Measurements from ENCODE around the gene AGBL4. TPM values are rescaled to one million over a fixed set of nuclear protein-coding genes. Genes with fewer than 3 reads are reported as not detected.
A peak's percentile ranks its signal among the peaks of the same experiment; 100 is the strongest.

Gene AGBL4
- total RNA-seq, 1 donor from 2014 or later, result not detected

- intact Hi-C loops (cut with DNase I), result no loop called here
- no peak overlapping the region for H3K4me3 ChIP-seq
- H3K4me1 ChIP-seq, result peaks cover 0 to 5% of the 10 kb centered on the region in 2 donors
- H3K27ac ChIP-seq, result peak overlapping the region; percentile 47 to 50
- no peaks in the 10 kb centered on the region for H3K36me3 ChIP-seq
- H3K9me3 ChIP-seq, result no peaks in the 10 kb centered on the region
- TF ChIP-seq CTCF (IDR thresholded peaks at IDR 0.05), result no peak
- DNase-seq (ENCODE audit: low spot score in 2 of 2), result no peak
- H3K27me3 ChIP-seq, result no peaks in the 10 kb centered on the region
Measured at GRCh38 chr1:48610628-48611542, 1412.9 kb downstream of the AGBL4 start.

GRCh38 chr1:48608882-48609281 is 1414.9 kb downstream of the AGBL4 start:
- Histone ChIP-seq H3K4me3 (no peak overlapping the region), H3K27me3 (no peaks in the 10 kb centered on the region), H3K36me3 (no peaks in the 10 kb centered on the region), H3K4me1 (peaks cover 0 to 5% of the 10 kb centered on the region in 2 donors), H3K9me3 (no peaks in the 10 kb centered on the region), H3K27ac (no peak overlapping the region)
- intact Hi-C loops (cut with DNase I), result no loop called here
- no peak for DNase-seq (ENCODE audit: low spot score in 2 of 2)
- TF ChIP-seq CTCF (IDR thresholded peaks at IDR 0.05), result no peak

GRCh38 chr1:48603222-48603621 is 1420.5 kb downstream of the AGBL4 start:
- TF ChIP-seq CTCF (IDR thresholded peaks at IDR 0.05), result no peak
- H3K27ac ChIP-seq, result no peak overlapping the region
- H3K9me3 ChIP-seq, result no peaks in the 10 kb centered on the region
- intact Hi-C loops (cut with DNase I), result no loop called here
- no peaks in the 10 kb centered on the region for H3K27me3 ChIP-seq
- DNase-seq (ENCODE audit: low spot score in 2 of 2), result no peak
- no peak overlapping the region for H3K4me3 ChIP-seq
- H3K4me1 ChIP-seq, result no peaks in the 10 kb centered on the region
- no peaks in the 10 kb centered on the region for H3K36me3 ChIP-seq

GRCh38 chr1:48602349-48602748 is 1421.4 kb downstream of the AGBL4 start:
- no peaks in the 10 kb centered on the region for H3K4me1 ChIP-seq
- no peaks in the 10 kb centered on the region for H3K27me3 ChIP-seq
- H3K9me3 ChIP-seq, result no peaks in the 10 kb centered on the region
- H3K4me3 ChIP-seq, result no peak overlapping the region
- intact Hi-C loops (cut with DNase I), result no loop called here
- no peaks in the 10 kb centered on the region for H3K36me3 ChIP-seq
- DNase-seq (ENCODE audit: low spot score in 2 of 2), result no peak
- H3K27ac ChIP-seq, result no peak overlapping the region
- TF ChIP-seq CTCF (IDR thresholded peaks at IDR 0.05), result no peak

GRCh38 chr1:48600182-48600581 is 1423.6 kb downstream of the AGBL4 start:
- Histone ChIP-seq H3K4me3 (no peak overlapping the region), H3K4me1 (no peaks in the 10 kb centered on the region), H3K27ac (no peak overlapping the region), H3K36me3 (no peaks in the 10 kb centered on the region), H3K9me3 (no peaks in the 10 kb centered on the region), H3K27me3 (no peaks in the 10 kb centered on the region)
- DNase-seq (ENCODE audit: low spot score in 2 of 2), result no peak
- intact Hi-C loops (cut with DNase I), result no loop called here
- no peak for TF ChIP-seq CTCF (IDR thresholded peaks at IDR 0.05)
